Naive thymus-derived CD8-positive, alpha-beta T cell (primary cell): ENCODE measurements around the gene CDK11B. TPM values are rescaled to one million over a fixed set of nuclear protein-coding genes. Genes with fewer than 3 reads are reported as not detected.
A peak's percentile ranks its signal among the peaks of the same experiment; 100 is the strongest.

Experiments
- ATAC-seq, 2 donors: fragments of 150-1000 bp; cut with Tn5 transposase in 1 of 2; sonication (Bioruptor Pico), chemical (Tn5 transposase) in 1 of 2; 1 replicate in 1 of 2; 2 replicates in 1 of 2; pipeline ENCODE4 v1.10.0; 2021; ENCODE audit warnings: mild to moderate bottlenecking in 2 of 2, moderate library complexity in 2 of 2
- POLR2A ChIA-PET: fragments of 350-600 bp; sonication (Branson Sonifier 250); formaldehyde crosslinking; loops from one replicate; lab custom pipeline; 2021; ENCODE audit warnings: antibody characterized with exemption; lab: Charles Lee
- DNase-seq, 10 donors: peaks; one replicate each; pipeline versions ENCODE4 v3.0.0 to v3.0.0-alpha.2; 2020 to 2022
- H3K27ac Mint-ChIP-seq, 10 donors: one replicate each; pipeline ENCODE4 v1.8.0; 2020 to 2022; ENCODE audit warnings: mild to moderate bottlenecking in 10 of 10, mixed read lengths in 10 of 10, moderate library complexity in 4 of 10, inconsistent platforms in 1 of 10
- H3K27me3 Mint-ChIP-seq, 5 donors: one replicate each; pipeline ENCODE4 v1.8.0; 2021 to 2022; ENCODE audit warnings: mixed read lengths in 5 of 5
- H3K36me3 Mint-ChIP-seq, 3 donors: one replicate each; pipeline ENCODE4 v1.8.0; 2020 to 2022; ENCODE audit warnings: mixed read lengths in 3 of 3, mild to moderate bottlenecking in 2 of 3, inconsistent platforms in 1 of 3
- H3K4me1 Mint-ChIP-seq, 4 donors: one replicate each; pipeline ENCODE4 v1.8.0; 2021 to 2022; ENCODE audit warnings: mixed read lengths in 4 of 4
- H3K4me3 Mint-ChIP-seq, 10 donors: one replicate each; pipeline ENCODE4 v1.8.0; 2020 to 2022; ENCODE audit warnings: mild to moderate bottlenecking in 10 of 10, mixed read lengths in 10 of 10, moderate library complexity in 6 of 10, inconsistent platforms in 1 of 10
- H3K9me3 Mint-ChIP-seq, 9 donors: one replicate each; pipeline ENCODE4 v1.8.0; 2020 to 2022; ENCODE audit warnings: mixed read lengths in 9 of 9, mild to moderate bottlenecking in 3 of 9, inconsistent platforms in 1 of 9, moderate library complexity in 1 of 9
- polyA plus RNA-seq, 3 donors: library from polyadenylated mRNA; unstranded; fragments of 300-500 nt; fragmentation: Illumina TruSeq; gene quantifications; one replicate each; pipeline ENCODE4 v1.2.3, GENCODE V29; 2021
- total RNA-seq, 8 experiments: library from RNA in 2 of 8; stranded (reverse) in 2 of 8; gene quantifications; one replicate each; pipeline ENCODE4 v1.2.3 and lab custom pipeline; 2021 to 2026

CDK11B gene
- total and polyA plus RNA-seq, 5 experiments from 2014 or later: 11.8 to 44.3 (median 19.7) TPM

DNA sequence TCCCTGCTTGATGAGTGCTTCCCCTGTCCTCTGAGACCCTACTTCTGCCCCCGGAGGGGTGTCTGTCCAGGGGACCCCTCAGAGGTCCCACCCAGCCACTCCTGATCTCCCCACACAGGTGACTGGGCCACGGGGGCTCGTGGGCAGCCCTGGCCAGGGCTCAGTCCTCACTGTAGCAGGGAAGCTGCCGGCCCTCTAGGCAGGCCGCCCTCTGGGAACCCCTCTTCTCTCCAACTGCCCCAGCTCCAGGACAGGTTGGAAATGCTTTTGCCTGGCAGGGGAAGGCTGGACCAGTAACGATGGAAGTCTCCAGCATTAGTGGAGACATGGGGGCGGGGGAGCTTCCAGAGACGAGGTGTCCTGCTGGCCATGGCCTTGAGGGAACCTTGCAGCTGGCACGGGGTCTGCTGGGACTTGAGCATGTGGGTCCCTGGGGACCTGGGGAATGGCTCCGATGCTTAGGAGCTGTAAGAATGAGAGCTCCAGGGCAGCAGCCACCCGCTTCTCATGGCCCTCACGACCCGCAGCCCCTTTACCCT, 55.8 kb downstream of the CDK11B start:
- H3K27me3 Mint-ChIP-seq: peaks cover 0 to 8% (median 0%) of the 10 kb centered on the region in 5 donors
- no peaks in the 10 kb centered on the region for H3K36me3 Mint-ChIP-seq
- DNase-seq: no peak
- peaks cover 9 to 25% (median 16%) of the 10 kb centered on the region in 4 donors for H3K4me1 Mint-ChIP-seq
- no peak for ATAC-seq
- H3K4me3 Mint-ChIP-seq: no peak overlapping the region
- peak overlapping the region in 2 of 10 donors; percentile 21 to 35 for H3K27ac Mint-ChIP-seq
- no peaks in the 10 kb centered on the region for H3K9me3 Mint-ChIP-seq
- POLR2A ChIA-PET: interaction anchor here (0.6 to 4.2 kb wide), 5 partner anchors 11 to 144 kb away, joined by 3 to 43 read pairs (median 3); partner anchors contain the start of gene MIB2

DNA sequence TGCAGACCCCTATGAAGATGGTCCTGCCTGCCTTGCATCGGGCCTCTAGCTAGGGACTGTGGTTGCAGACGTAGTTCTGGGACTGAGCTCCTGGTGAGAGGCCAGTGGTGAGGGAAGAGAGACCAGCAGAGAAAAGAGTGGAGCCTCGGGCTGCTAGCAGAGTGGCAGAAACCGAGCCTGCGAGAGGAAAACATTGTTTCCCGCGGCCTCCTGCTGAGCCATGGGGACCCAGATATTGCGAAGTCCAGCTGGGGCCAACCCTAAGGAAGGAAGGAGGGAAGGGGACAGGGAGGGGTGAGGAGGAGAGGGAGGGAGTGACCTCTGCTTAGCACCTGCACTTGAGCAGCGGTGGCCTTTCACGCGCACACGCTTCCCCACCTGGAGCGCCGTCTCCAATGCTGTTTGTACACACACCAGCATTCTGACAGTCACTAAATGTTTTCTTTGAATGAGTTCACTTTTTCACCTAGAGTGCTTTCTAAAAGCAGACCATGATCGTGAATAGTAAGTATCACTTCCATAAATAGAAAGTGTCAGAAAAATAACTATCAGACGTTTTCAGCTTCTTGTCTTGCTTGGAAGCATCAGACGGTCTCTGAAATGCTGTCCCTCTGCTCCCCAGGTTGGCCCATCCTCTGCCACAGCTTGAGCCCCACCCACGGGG, 56.4 kb downstream of the CDK11B start:
- H3K4me3 Mint-ChIP-seq: peak overlapping the region in 2 of 10 donors; percentile 33 to 41
- DNase-seq (no peak), ATAC-seq (no peak)
- peaks cover 10 to 21% (median 16%) of the 10 kb centered on the region in 4 donors for H3K4me1 Mint-ChIP-seq
- H3K9me3 Mint-ChIP-seq: no peaks in the 10 kb centered on the region
- H3K36me3 Mint-ChIP-seq: no peaks in the 10 kb centered on the region
- H3K27ac Mint-ChIP-seq: peak overlapping the region in 2 of 10 donors; percentile 21 to 35
- POLR2A ChIA-PET: interaction anchor here (0.6 to 4.2 kb wide), 4 partner anchors 11 to 144 kb away, joined by 3 to 43 read pairs (median 4); partner anchors contain the start of gene MIB2
- peaks cover 0 to 11% (median 0%) of the 10 kb centered on the region in 5 donors for H3K27me3 Mint-ChIP-seq

DNA sequence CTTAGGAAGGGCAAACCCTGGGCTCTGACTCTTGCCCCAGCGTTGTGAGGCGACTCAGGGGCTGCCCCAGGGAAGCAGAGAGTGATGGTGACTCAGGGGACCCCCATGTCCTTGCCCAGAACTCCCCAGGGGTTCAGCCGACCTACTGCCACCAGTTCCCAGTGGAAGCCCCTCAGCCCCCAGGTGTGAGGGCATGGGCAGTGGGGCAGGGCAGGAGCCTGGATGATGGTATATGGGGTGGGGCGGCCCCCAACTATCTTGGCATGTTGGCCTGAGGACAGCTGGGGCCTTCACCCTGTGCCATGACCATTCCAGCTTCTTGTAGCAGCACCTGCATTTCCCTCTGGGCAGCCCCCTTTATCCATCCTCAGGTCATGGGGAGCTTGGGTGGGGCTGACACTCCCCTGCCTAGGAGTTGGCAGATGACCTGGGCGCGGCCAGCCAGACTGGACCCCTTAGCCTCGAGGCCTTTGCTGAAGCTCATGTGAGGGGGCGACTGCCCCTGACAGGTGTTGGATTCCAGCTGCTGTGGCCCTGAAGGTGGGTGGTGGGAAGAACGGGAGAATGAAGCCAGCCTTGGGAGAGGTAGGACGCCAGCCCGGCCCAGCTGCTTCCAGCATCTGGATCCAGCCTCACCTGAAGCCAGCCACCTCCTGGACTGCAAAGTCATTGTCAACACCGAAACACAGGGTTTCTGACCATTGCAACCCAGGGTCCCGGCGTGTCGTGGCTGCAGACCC, 57.1 kb downstream of the CDK11B start:
- Mint-ChIP-seq H3K36me3 (no peaks in the 10 kb centered on the region), H3K27me3 (peaks cover 0 to 11% (median 0%) of the 10 kb centered on the region in 5 donors), H3K4me1 (peaks cover 5 to 14% (median 10%) of the 10 kb centered on the region in 4 donors), H3K4me3 (peak overlapping the region in 2 of 10 donors; percentile 24 to 33), H3K27ac (no peak overlapping the region), H3K9me3 (no peaks in the 10 kb centered on the region)
- POLR2A ChIA-PET: interaction anchor here (0.6 to 4.2 kb wide), 2 partner anchors 12 to 330 kb away, joined by 4 to 43 read pairs; partner anchors contain the start of gene MIB2
- ATAC-seq (no peak), DNase-seq (no peak)

DNA sequence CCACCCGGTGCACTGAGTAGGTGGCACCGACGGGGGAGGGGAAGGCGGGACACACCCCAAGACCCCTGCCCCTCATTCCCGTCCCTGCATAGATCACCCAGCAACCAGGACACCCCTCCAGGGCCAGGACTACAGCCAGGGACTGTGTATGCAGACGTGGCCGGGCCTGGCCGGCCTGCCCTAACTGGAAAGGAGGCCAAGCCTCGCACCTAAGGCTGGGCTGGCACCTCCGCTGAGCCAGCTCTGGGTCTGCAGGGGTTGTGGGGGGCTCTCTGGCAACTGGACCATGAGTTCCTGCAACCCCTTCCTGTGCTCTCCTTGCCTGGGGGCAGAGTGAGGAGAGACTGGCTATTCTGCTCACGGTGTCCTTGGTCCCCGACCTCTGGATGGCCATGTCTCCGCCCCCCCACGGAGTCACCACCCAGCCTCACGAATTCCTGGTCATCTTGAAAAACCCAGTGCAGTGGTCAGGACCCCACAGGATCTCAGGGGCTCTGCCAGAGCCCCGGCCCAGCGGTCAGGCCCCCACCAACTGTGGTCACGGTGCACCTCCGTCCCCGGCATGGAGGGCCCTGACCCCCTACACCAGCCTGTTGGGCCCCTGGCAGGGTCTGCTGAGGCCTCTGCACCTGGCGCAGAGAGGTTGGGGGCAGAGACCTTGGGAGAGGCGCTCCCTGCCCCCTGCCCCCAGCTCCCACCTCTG, 57.8 kb downstream of the CDK11B start:
- Mint-ChIP-seq H3K27ac (no peak overlapping the region), H3K9me3 (no peaks in the 10 kb centered on the region), H3K4me3 (peak overlapping the region; percentile 39 to 76 (median 65)), H3K27me3 (peaks cover 0 to 11% (median 0%) of the 10 kb centered on the region in 5 donors), H3K4me1 (peaks cover 5 to 11% (median 8%) of the 10 kb centered on the region in 4 donors), H3K36me3 (no peaks in the 10 kb centered on the region)
- POLR2A ChIA-PET: interaction anchor here (0.6 to 4.2 kb wide), 4 partner anchors 13 to 331 kb away, joined by 3 to 43 read pairs (median 5); partner anchors contain the start of gene MIB2
- ATAC-seq (no peak), DNase-seq (no peak)

DNA sequence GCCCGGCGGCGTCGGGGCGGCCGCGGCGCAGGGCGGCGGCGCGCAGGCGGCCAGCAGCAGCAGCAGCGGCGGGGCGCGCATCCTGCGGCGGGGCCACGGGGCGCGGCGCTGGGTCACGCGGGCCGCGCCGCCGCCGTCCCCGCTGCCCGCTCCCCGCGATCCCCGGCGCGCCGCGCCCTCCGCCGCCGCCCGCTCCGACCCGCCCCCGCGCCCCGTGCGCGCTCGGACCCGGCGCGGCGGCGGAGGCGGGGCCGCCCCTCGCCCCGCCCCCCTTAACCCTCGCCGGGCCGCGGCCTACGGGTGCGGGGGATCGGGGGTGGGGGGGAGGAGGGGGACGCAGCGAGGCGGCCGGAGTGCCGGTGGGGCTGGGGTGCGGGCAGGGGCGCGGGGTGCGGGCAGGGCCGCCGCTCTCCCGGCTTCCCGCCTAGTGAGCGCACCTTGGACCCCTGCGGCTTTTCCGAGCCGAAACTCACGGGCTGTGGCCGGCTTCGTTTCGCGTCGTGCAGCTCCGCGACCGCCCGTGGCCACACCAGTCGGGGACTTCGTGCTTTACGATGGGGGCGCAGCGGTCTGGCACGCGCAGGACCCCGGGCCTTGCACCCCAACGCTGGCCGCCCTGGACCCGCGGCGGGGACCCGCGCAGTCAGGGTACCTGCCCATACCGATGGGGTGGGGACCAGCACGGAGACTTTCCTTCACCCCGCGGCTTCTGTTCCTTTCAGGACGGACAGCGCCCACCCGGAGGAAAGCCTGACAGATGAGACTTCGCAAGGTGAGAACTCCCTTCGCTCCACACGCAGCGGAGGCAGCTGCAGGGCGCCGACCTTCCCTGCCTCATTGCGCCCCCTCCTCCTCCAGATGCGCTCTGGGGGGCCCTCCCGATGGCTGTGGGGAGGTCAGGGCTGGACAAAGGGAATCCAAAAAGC, 58.6 kb downstream of the CDK11B start, which contains the start of gene FNDC10:
FNDC10 (minus strand) TSS at position 201 of the 926 bp plus-strand sequence; CDS start at position 81, 120 bp downstream.
- no peaks in the 10 kb centered on the region for H3K9me3 Mint-ChIP-seq
- peak in 1 of 2 donors; percentile 5 for ATAC-seq
- peaks cover 5 to 11% (median 8%) of the 10 kb centered on the region in 4 donors for H3K4me1 Mint-ChIP-seq
- POLR2A ChIA-PET: interaction anchor here (0.7 to 1.0 kb wide), 2 partner anchors 14 to 95 kb away, joined by 3 to 6 read pairs; no protein-coding TSS in a partner anchor
- peaks cover 0 to 11% (median 0%) of the 10 kb centered on the region in 5 donors for H3K27me3 Mint-ChIP-seq
- H3K27ac Mint-ChIP-seq: peak within 1 kb of the TSS in 3 of 10 donors; percentile 53 to 65 (median 60)
- H3K36me3 Mint-ChIP-seq: no peaks in the 10 kb centered on the region
- no peak for DNase-seq
- peak within 1 kb of the TSS; percentile 59 to 86 (median 81) for H3K4me3 Mint-ChIP-seq

DNA sequence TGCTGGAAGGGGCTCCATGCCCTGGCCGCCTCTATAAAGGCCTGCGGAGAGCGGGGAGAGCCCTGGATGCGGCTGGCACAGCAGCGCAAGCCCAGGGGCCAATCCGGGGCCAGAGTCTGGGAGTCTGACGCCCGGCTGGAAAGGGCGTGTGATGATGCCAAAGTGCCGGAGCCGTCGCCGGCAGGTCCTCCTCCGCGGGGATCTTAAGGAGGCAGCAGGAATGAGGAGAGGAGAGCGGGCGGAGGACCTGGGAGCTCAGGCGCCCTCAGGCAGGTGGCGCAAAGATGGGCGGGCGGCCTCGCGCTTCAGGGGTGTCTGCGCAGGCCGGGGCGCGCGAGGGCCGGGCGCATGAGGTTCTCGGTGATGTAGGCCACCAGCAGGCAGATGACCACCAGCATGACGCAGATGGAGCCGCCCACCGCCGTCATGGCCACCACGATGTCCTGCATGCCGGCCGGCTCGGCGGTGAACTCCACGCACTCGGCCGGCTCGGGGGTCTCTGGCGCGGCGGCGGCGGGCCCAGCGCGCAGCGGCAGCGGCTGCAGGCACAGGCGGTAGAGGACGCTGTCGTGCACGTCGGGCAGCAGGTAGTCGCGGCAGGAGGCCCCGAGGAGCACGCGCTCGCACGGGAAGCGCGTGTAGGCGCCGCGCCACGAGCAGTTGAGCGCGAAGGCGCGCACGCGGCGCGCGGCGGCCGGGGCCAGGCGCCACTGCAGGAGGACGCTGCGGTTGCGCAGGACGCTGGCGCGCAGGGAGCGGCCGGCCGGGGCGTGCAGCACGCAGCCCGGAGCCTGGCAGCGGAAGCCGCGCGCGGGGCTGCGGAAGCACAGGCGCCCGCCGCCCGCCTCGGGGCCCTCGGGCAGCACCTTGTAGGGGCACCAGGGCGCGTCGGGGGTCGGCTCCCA, 59.5 kb downstream of the CDK11B start:
- H3K4me1 Mint-ChIP-seq: peaks cover 5 to 9% (median 7%) of the 10 kb centered on the region in 4 donors
- H3K4me3 Mint-ChIP-seq: peak overlapping the region; percentile 59 to 86 (median 81)
- DNase-seq (peak in 5 of 10 donors; percentile 25 to 55 (median 40)), ATAC-seq (peak; percentile 71 to 76)
- H3K27ac Mint-ChIP-seq: peak overlapping the region in 3 of 10 donors; percentile 53 to 65 (median 60)
- peaks cover 0 to 11% (median 0%) of the 10 kb centered on the region in 5 donors for H3K27me3 Mint-ChIP-seq
- POLR2A ChIA-PET: interaction anchor here (0.8 to 3.1 kb wide), 3 partner anchors 8 to 17 kb away, joined by 3 to 23 read pairs (median 5); partner anchors contain the start of gene MIB2
- H3K36me3 Mint-ChIP-seq: no peaks in the 10 kb centered on the region
- H3K9me3 Mint-ChIP-seq: no peaks in the 10 kb centered on the region

DNA sequence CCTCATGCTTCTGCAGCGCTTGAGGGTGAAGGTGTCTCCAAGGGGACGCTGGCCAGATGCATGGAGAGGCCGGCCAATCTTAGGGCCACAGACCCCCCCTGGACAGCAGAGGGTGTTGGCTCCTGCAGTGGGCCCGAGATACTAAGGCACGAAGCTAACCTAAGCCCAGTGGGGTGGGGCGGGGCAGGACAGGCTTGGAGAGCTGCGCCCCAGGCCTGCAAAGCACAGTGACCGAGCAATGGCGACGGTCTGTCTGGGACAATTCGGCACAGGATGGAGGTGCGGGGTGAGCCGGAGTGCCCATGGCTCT, 60.1 kb downstream of the CDK11B start:
- no peak for ATAC-seq
- no peak for DNase-seq
- Mint-ChIP-seq H3K36me3 (no peaks in the 10 kb centered on the region), H3K9me3 (no peaks in the 10 kb centered on the region), H3K27ac (peak overlapping the region in 3 of 10 donors; percentile 9 to 53 (median 43)), H3K4me3 (peak overlapping the region; percentile 59 to 86 (median 81)), H3K27me3 (peaks cover 0 to 11% (median 0%) of the 10 kb centered on the region in 5 donors), H3K4me1 (peaks cover 5 to 9% (median 7%) of the 10 kb centered on the region in 4 donors)
- POLR2A ChIA-PET: interaction anchor here (0.8 to 3.1 kb wide), 4 partner anchors 8 to 23 kb away, joined by 3 to 23 read pairs (median 4); partner anchors contain the start of gene MIB2

DNA sequence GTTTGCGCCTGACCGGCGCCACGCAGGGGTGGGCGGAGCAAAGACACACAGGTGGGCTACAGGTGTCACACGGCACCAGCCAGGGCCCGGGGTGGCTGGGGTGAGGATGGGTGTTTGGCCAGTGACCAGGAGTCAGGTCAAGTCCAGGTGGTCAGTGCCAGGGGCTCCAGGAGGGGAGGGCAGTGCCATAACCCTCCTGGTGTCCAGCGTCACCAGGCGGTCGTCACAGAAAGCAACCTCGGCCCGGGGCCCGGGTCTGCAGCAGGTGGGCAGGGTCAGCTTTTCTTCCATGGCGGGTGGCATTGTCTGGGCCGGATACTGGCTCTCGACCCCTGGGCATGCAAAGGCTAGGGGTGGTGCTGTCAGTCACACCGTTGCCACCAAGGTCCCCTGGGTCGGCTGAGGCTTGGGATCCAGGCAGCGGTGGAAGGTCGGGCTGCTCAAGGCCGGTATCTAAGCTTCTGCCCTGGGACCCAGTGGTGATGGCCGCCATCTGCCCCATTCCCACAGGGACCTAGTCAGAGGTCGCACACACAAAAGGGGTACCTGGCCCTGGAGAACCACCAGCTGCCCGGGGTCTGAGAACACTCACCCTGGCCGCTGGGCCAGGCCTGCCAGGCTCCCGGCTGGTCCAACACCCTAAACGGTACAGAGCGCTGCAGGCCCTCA, 60.6 kb downstream of the CDK11B start:
- ATAC-seq (no peak), DNase-seq (no peak)
- peaks cover 5 to 9% (median 7%) of the 10 kb centered on the region in 4 donors for H3K4me1 Mint-ChIP-seq
- peak overlapping the region in 8 of 10 donors; percentile 59 to 86 (median 82) for H3K4me3 Mint-ChIP-seq
- POLR2A ChIA-PET: interaction anchor here (0.6 to 3.1 kb wide), 7 partner anchors 9 to 209 kb away, joined by 3 to 23 read pairs (median 4); partner anchors contain the start of gene MIB2
- no peaks in the 10 kb centered on the region for H3K9me3 Mint-ChIP-seq
- H3K27ac Mint-ChIP-seq: peak overlapping the region in 1 of 10 donors; percentile 49
- no peaks in the 10 kb centered on the region for H3K36me3 Mint-ChIP-seq
- H3K27me3 Mint-ChIP-seq: peaks cover 0 to 11% (median 0%) of the 10 kb centered on the region in 5 donors

DNA sequence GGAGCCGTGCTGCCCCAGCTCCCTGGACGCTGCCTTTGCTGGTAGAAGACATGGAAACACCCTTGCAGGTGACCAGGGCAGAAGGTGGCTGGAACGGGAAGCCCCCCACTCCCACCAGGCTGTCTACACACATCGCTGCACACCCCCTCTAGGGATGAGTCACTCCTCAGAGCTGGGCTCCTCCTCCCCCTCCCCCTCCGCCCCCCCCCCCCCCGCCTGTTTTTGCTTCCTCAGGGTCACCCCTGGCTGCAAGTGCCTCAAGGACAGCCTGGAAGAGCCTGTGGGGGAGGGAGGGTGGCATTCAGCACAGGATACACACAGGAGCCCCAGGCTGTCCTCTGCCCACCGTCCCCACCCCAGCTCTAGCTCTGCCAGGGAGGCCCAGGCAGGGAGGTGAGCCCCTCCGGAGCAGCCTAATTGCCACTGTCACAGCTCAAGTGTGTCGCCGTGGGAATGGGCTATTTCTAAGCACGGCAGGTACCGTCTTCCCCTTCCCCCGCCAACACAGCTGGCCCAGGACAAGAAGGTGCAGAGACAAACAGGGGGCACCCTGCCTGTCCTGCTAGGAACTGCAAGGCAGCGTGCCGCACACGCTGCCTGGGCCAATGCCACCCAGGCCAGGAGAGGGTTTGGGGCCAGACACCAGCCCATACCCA, 61.4 kb downstream of the CDK11B start:
- peak overlapping the region in 1 of 10 donors; percentile 49 for H3K27ac Mint-ChIP-seq
- H3K9me3 Mint-ChIP-seq: no peaks in the 10 kb centered on the region
- POLR2A ChIA-PET: interaction anchor here (0.6 to 3.1 kb wide), 5 partner anchors 17 to 203 kb away, joined by 3 to 23 read pairs (median 5); partner anchors contain the start of gene MIB2
- peaks cover 5 to 9% (median 7%) of the 10 kb centered on the region in 4 donors for H3K4me1 Mint-ChIP-seq
- H3K27me3 Mint-ChIP-seq: peaks cover 0 to 11% (median 0%) of the 10 kb centered on the region in 5 donors
- no peaks in the 10 kb centered on the region for H3K36me3 Mint-ChIP-seq
- peak; percentile 37 to 40 for ATAC-seq
- peak overlapping the region in 6 of 10 donors; percentile 29 to 67 (median 56) for H3K4me3 Mint-ChIP-seq
- peak in 1 of 10 donors; percentile 24 for DNase-seq
